ENCODE results near the gene GNPNAT1.

GRCh38 chr14:52748647-52749292 is 42.6 kb downstream of the GNPNAT1 start:
- TF ChIP-seq CTCF (IDR thresholded peaks at IDR 0.05) (no peak), POLR2A (IDR thresholded peaks at IDR 0.05; ENCODE audit: low read length) (no peak), MAX (IDR thresholded peaks at IDR 0.05) (no peak), FOSL2 (IDR thresholded peaks at IDR 0.05) (no peak), FOSL2 (CRISPR knock-in tag; IDR thresholded peaks at IDR 0.05) (no peak), REST (IDR thresholded peaks at IDR 0.05) (no peak), BCL3 (IDR thresholded peaks at IDR 0.05) (no peak), MAFK (IDR thresholded peaks at IDR 0.05; ENCODE audit: partially characterized antibody) (no peak), ZFP36 (IDR thresholded peaks at IDR 0.05; ENCODE audit: borderline replicate concordance, partially characterized antibody) (no peak), SREBF2 (IDR thresholded peaks at IDR 0.05) (no peak)

All from A549 (cell line).